Astrocyte of the hippocampus (primary cell): ENCODE results near the gene ACBD3.

Experiments used
- DNase-seq: peaks from one replicate; pipeline ENCODE4 v3.0.0; 2011; ENCODE audit warnings: low read depth, low spot score

The ACBD3 gene

DNA sequence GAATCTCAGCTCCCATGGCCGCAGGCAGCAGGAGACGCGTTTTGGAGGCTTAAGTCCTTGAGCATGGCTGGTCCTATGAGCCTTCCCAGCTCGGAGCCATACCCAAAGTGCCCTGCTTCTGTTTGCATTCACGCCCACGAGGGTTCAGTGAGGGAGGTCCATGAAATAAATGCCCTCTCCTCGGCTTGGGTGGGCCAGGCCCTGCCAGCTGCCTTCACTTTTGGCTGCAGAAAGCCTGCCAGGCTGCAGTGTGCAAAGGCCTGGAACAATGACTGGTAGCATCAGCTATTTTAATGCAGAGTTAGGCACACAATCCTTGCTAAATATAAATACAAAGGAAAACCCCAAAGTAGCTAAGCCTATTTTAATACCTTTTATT lies 74.7 kb downstream of the ACBD3 start:
- DNase-seq = no peak

DNA sequence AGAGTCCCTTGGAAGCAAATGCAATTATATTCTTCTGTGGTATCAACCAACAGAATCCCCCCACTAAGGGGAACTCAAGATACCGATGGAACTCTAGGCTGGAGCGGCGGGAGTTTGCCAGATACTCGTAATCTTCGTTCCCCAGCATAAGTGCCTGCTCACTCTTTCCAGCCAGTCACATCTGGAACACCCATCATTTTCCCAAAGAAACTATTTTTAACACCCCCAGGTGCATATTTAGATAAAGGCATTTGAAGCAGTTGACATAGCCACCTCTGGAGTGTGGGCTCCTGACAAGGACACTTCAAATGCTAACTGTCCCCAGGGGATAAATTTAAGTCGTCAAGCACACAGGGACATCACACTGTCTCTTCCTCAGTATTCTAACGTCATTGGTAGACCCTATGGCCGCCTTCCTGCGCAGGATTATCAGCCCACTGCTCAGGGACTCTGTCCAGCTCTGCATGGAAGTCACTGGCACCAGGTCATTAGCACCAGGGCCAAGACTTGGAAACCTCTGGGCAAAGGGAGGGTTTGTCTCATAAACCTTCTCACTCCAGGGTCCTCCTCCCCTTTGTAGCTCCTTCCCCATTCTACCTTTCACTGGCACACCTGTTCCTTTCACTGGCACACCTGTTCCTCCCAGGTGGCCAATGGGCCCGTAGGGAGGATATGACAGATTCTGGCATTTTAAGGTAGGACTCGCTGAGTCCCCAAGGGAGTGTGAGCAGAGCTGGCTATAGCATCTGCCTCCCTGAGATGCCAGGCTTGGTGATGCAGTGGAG lies 75.3 kb downstream of the ACBD3 start:
- DNase-seq = no peak

DNA sequence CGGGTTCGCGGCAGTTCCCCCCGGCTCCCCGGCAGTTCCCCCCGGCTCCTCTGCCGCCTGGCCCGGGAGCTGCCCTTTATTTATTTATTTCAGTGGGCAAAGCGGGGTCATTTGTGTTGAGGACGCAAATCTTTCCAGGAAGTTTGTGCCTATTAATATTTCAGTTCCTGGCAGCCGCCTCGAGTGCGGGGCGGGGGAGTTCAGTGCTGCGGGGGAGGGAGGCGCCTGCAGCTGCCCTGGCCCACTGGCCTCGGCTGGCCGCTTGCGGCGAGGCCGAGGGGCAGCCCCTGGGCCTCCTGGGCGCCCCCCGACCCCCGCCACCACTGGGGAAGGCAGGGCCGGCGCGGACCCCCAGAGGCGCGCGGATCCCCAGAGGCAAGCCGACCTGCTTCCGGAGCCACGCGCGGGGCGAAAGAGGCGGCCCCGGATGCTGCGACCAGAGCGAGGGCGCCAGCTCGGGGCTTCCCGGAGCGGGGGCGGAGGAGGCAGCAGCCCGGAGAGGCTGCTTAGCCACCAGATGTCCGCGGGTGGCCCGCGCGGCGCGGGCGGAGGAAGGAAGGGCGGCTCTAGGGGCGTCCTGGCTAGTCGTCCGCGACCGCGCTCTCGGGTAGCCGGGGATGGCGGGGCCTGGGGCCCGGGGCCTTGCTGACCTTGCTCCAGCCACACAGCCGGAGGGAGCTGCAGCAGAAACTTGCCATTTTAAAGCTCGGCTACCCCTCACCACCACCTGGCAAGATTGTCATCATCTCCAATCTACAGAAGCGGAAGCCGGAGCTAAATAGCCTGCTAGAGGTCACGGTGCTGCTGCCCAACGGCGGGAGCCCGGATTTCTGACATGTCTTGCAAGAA lies 76.1 kb downstream of the ACBD3 start:
- peak; percentile 79 for DNase-seq

DNA sequence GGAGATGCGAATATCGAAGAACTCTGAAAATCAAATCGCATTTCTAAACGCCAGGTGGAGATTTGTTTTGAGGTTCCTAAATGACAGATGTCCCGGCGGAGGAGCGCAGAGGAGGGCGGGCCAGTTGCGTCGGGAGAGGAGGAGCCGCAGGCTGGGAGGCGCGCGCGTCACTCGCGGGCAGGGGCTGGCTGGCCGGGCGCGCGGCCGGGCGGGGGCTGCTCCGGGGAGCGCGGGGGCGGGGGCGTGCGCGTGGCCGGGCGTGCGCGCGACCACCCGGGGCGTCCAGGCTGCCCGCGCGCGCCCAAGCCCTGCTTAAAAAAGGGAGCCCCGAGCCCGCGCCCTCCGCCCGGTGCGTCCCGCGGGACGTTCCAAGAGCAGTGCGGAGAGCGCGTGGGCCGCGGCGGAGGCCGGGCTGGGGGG lies 76.7 kb downstream of the ACBD3 start:
- DNase-seq = peak; percentile 92

DNA sequence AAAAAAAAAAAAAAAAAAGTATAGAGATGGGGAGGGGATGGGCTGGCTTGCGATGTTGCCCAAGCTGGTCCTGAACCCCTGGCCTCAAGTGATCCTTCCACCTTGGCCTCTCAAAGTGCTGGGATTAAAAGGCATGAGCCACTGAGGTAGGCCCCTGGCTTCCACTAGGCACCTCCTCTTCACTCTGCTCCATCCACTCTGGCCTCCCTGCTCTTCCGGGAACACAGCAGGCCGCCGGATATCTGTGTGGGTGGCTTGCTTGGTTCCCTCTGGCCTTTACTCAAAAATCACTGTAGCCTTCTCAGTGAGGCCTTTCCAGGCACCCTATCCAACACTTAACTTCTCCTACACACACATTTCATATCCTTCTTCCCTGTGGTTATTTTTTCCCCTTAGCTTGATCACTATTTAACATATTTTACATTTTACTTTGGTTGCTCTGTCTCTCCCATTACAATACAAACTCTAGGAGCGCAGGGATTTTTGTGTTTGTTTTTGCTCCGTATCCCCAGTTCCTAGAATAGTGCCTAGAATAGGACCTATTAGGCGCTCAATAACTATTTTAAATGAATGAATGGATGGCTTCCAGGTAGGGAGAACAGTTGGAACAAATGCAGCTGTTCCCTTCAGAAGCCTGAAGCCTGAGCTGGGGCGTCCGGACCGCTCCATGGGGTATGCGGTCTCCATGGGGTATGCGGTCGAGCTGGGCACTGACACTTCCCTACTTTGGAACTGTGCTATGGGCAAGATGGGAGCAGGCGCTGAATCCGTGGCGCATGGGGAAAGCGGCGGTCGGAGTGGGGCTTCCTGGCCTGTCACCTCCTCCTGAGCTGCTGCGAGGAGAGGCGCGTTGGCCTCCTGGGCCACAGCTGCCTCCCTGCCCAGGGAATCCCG lies 77.4 kb downstream of the ACBD3 start:
- peak; percentile 29 for DNase-seq

DNA sequence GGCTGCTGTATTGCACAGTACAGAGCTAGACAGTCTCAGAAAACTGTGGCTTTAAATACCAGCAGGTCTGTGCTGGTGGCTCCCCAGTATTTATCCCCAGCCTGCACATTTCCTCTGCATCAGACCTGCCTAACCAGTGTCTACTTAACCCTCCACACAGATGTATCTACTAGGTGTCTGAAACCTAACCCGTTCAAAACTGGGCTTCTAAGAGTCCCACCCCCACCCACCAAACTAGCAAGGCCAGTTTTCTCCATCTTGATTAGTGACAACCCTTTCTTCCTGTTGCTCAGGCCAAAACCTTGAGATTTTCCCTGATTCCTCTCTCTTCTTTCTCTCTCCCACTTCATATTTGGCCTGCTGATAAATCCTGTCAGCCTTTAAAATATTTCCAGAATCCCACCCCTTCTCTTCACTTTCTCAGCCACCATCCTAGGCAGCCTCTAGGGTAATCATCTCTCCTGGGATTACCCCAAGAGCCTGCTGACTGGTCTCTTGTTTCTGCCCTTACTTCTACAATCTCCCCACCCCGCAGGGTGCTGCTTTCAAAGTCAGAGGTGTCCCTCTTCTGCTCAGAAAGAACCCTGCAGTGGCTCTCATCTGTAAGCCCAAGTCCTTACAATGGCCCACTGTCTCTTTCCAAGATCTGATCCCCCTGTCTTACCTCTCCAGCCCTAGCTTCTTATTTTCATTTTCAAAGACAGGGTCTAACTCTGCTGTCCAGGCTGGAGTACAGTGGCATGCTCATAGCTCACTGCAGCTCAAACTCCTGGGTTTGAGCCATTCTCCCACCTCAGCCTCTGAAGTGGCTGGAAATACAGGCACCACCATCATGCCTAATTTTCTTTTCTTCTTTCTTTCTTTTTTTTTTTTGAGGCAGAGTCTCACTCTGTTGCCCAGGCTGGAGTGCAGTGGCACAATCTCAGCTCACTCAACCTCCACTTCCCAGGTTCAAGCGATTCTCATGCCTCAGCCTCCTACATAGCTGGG lies 78.8 kb downstream of the ACBD3 start:
- no peak for DNase-seq

DNA sequence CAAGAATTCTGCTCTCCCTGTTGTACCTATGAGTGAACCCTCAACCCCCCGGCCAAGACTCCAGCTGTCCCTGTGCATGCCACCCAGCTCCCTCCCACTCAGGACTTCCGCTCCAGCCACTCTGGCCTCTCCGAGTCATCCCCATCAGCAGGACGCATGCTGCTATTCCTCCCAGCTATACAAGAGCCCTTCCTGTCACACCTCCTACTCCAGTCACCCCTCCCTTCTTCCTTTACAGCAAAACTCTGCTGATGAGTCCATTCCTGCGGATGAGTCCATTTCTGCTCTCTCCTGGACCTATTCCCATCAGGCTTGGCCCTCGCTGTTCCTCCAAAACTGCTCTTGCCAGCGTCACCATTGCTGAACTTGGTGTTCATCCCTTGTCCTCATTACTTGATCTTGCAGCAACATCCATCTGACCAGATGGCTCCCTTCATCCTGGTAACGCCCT lies 81.8 kb downstream of the ACBD3 start:
- no peak for DNase-seq

DNA sequence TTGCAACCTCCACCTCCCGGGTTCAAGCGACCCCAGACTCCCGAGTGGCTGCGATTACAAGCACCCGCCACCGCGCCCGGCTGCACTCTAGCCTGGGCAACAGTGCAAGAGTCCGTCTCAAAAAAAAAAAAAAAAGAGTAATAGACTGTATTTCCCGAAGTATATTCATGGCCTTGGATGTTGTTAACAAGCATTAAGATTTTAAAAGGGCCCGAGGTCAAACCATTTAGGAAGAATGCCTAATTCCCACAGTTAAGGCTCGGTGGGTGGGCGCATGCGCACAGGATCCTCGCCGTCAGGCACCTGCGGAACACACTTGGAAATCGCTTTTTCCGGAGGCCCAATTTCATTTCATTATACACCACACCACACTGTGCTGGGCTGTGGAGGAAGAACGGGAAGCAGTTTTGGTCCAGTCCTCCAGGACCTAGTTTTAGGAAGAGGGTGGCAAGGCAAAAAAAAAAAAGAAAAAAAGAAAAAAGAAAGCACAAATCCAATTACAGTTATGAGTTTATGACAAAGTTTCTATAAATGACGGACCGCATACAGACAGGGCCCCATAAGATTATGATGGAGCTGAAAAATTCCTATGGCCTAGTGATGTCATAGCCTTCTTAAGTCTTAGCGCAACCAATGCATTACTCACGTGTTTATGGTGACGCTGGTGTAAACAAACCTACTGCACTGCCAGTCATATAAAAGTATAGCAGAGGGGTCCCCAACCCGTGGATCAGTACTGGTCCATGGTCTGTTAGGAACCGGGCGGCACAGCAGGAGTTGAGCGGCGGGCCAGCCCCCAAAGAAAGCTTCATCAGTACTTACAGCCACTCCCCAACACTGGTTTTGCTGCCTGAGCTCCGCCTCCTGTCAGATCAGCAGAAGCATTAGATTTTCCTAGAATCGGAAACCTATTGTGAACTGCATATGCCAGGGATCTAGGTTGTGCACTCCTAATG lies 85.8 kb downstream of the ACBD3 start:
- peak; percentile 35 for DNase-seq

DNA sequence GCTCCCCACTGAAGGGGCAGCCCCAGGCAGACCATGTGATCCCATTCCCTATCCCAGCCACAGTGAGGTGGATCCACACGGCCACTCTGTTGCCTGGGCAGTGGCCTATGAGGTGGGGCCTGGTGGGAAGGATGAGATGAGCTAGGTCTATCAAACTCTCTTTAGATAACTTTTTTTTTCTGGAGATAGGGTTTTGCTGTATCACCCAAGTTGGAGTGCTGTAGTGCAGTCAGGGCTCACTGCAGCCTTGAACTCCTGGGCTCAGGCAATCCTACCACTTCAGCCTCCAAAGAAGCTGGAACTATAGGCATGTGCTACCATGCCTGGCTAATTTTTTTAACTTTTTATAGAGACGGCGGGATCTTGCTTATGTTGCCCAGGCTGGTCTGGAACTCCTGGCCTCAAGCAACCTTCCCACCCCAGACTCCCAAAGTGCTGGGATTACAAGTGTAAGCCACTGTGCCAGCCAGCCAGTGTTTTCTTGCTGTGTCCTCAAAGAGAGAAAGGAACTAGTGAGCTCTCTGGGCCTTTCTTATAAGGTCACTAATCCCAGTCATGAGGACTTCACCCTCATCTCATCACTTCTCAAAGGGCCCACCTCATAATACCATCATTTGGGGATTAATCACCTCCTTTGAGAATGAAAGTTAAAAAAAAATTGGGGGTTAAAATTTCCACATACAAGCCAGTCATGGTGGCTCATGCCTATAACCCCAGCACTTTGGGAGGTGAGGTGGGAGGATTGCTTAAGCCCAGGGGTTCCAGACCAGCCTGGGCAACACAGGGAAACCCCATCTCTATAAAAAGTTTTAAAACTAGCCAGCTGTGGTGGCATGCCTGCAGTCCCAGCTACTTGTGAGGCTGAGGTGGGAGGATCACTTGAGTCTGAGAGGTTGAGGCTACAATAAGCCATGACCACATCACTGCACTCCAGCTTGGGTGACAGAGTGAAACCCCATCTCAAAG lies 87.4 kb downstream of the ACBD3 start:
- DNase-seq = no peak

DNA sequence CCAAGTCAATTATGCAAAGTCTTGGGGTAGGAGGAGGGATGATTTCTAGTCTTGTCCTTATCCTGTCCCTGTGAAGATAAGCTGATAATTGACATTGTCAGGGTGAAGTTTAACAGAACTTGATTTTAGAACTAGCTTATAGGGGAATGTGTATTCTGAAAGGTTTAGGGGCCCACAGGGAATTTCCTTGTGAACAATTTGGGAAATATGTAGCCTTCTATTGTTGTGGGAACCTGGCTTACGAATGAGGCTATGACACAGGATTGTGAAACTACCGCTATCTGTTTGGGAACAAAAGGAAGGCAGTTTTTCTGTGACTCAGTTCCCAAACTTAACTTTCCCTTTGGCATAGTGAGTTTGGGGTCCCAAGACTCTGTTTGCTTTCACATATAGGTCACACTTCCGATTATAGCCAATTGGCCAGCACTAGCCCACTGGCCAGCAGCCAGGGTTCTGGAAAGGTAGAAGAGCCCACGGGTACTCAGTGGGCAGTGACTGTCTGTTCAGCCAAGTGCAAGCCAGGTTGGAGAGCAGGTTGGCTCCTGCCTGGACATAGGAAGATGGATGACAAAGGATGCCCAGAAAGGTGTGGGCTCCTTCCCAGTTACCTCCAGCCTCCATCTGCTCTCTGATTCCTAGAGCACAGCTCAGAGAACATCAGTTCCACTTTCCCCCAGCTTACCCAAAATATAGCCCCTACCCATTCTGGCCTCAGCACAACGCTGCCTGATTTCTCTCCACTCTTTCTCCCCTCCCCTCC lies 88.5 kb downstream of the ACBD3 start:
- DNase-seq = peak; percentile 74

DNA sequence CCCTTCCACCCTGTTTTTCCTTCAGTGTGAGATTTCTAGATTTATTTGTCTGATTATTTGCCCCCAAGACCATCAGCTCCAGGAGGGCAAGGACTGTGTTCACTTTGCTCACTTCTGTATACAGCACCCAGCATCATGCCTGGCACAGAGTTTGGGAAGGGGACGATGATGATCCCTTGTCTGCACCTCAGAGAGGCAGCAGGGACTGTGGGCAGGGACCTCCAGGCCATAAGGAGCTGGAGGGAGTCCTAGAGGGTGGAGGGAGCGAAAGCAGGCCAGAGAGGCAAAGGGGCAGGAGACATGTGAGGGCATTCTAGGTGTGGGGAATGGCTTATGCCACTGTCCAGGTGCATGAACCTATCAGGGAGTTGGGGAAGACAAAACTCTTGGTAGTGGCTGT lies 91.3 kb downstream of the ACBD3 start:
- DNase-seq = no peak
